HG02798 (cell line): ENCODE measurements around the gene PTPRE.

ENCODE experiments used
- ATAC-seq: cut with Tn5 transposase; IDR thresholded peaks from one replicate; pipeline ENCODE4 v1.9.1; 2021; ENCODE audit warnings: mild to moderate bottlenecking; ENCODE audit not compliant: unreplicated experiment, poor library complexity

The PTPRE gene

GRCh38 chr10:128013626-128014025 lies 106.7 kb downstream of the PTPRE start:
- no peak for ATAC-seq

DNA sequence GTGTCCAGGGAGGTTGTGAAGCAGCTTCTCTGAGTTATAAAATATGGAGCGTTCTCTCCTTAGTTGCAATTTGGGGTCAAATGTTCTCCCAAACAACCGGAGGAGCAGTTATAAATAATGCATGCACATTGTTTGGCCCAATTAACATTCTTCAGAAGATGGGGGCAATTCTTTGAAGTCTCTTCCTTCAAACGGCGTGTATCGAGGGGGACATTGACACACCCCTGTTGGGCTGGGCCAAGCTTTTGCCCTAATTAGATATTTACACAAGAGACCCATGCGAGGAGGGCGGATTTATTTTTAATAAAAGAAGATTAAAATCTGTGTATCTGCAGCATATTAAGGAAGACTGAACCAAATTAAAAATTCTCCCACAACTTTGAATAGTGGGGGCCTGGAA lies 107.3 kb downstream of the PTPRE start:
- ATAC-seq: no peak

GRCh38 chr10:128016423-128017060 lies 109.6 kb downstream of the PTPRE start:
- ATAC-seq: no peak

GRCh38 chr10:128017822-128018221 lies 110.9 kb downstream of the PTPRE start:
- no peak for ATAC-seq

DNA sequence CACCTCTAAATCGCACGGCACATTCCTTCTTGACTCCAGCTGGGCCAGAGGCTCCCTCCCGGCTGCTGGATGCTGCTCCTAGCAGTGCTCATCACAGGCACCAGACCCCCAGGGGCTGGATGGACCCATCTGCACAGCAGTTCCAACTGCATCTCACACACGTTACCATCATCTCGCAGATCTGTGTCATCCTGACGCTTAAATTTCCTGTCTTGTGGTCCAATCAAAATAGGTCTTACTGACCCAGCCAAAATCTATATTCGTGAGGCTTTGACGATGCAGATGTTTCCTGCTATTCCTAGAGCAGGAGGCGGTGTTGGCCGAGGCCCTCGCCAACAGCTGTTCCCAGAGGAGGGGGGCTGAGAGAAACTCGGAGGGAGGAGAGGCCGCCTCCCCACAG lies 111.3 kb downstream of the PTPRE start:
- no peak for ATAC-seq

DNA sequence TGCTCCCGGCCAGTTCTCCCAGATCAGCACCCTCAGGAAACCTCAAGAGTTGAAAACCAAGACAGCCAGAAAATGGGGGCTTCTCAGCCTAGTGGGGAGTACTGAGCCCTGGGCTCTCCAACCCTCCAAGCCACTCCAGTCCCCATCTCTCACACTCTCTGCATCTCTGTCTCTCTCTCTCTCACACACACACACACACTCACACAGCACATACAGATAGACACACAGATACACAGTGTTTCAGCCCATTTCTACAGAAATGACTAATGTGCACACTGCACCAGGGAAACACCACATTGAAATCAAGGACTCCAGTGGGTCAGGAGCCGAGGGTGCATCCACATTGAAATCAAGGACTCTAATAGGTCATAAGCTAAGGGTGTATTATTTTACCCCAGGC lies 111.8 kb downstream of the PTPRE start:
- ATAC-seq: no peak

- no peak for ATAC-seq
Observed at GRCh38 chr10:128022261-128023196, 115.6 kb downstream of the PTPRE start.

- no peak for ATAC-seq
Observed at GRCh38 chr10:128024426-128024825, 117.5 kb downstream of the PTPRE start.

GRCh38 chr10:128025437-128025836 lies 118.5 kb downstream of the PTPRE start:
- no peak for ATAC-seq

GRCh38 chr10:128025951-128026350 lies 119.0 kb downstream of the PTPRE start:
- no peak for ATAC-seq

GRCh38 chr10:128026615-128027300 lies 119.9 kb downstream of the PTPRE start:
- ATAC-seq: no peak

DNA sequence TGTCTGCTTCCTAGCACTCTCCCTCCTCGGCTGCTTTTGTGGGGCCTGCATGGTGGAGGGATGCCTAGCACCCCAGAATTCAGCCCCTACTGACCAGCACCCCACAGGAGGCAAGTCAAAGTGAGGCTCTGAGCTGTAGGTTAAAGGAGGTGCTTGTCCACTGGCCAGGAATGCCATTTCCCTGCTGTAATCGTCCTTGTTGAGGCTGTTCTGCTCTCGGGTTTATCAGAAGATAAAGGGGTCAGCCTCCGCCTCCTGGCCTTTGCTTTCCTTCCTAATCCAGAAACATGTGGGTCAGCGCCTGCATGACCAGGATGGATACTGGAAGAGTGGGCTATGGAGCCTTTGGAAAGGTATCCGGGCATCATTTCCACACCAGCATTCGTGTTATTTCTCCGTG lies 120.4 kb downstream of the PTPRE start:
- no peak for ATAC-seq

DNA sequence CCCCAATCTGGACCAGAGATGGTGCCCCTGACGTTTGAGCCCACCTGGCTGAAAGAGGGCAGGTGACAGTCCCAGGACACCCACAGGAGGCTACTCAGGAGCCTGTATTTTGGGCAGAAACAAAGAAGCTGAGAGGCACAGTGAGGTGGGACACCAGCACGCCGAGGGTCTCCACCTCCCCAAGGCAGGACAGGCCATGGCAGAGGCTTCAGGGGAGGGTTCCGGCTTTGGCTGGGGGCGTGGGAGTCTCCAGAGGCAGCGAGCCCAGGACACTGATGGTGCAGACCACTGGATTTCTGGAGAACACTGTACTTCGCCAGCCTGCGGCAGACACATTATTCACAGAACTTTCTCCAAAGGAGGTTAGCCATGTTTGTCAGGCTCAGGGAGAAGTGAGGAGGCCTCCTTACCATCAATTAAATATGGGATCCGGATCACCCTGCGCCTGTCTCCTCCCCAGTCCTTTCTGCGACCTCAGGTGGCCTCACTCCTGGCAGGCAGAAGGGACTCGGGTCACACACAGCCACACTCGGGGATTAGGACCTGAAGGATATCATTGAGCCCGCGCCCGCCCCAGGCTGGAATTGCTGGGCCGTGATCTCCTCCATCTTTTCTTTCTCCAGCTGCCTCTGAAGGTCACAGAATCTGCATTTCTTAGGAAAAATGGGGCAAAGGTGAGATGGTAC lies 121.1 kb downstream of the PTPRE start:
- ATAC-seq: no peak

DNA sequence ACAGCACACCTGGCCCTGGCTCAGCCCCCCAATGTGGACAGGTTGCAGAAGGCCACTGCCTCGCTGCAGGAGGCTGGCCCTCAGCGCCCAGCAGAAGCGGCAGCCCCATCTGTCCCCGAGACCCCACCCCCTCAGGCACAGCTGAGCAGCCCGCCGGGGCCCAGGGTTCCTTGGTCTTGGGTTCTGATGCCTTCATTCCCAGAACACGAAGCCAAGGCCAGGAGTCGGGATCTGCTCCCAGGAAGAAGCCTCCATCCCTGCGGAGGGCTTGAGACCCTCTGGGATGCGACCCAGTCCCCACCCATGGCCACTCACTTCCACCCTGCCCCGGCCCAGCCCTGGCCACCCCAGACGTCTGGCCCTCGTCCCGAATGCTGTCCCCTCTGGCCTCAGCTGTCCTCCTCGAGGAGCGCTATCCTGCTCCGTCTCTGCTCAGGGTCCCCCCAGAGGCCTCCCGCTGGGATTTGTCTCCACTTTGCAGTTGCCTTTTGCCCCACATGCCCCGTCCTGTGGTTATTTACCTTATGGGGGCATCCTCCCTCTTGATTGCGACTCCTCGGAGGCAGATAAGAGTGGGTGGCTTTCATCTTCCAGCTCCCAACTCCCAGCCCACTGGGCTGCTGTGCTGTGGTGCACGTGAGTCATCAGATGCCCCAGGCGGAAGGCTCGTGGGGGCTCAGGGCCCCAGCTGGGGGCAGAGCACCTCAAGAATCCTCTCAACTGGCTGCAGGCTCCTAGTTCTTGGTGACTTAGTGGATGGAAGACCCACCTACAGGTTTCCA lies 121.8 kb downstream of the PTPRE start:
- ATAC-seq: no peak

GRCh38 chr10:128029290-128029651 lies 122.4 kb downstream of the PTPRE start:
- no peak for ATAC-seq

GRCh38 chr10:128029731-128030369 lies 122.9 kb downstream of the PTPRE start:
- no peak for ATAC-seq

DNA sequence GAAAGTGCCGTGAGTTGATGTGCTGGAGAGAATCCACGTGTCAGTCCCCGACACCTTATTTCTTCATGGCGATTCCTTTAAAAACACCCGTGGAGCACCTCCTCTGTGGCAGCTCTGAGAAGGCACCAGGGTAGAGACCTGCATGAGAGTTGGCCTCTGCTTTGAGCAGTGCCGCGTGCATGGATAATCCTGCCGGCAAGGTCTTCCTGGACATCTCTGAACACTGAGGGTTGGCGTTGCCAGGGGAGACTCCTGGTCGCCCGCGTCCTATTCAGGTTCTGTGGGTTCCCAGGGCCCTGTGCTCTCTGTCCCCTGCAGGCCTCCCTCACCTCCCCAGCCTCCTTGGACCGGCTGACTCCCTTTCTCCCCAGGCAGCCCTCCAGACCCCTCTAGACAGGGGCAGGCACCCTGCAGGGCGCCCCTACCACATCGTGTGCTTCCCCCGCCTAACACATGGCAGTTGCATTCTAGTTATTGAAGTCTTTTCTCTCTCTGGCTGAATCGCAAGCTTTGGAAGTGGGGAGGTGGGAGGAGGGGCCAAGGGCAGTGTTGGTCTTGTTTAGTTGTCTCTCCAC lies 123.7 kb downstream of the PTPRE start:
- no peak for ATAC-seq

DNA sequence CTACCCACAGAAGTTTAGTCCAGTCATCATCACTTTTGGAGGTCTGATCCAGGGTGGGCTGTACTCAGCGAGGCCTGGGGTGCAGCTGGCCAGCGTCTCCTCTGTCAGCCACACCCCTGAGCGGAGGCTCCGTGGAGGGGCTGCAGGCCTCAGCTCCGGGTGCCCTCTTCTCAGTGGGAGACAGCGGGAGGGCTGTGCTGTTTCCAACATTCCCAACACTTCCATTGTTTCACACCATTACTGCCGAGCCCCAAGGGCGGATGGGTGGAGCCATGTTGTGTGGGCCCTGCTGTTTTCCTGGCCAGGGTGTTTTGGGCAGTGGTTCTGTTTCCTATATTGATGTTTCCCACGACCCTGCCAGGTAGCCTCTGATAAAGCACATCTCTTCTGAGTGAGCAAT lies 124.3 kb downstream of the PTPRE start:
- no peak for ATAC-seq

- ATAC-seq: no peak
Observed at GRCh38 chr10:128032466-128032865, 125.6 kb downstream of the PTPRE start.
